Thyroid gland (tissue), 4 donors: ENCODE measurements around the gene C1orf159. TPM values are rescaled to one million over a fixed set of nuclear protein-coding genes. Genes with fewer than 3 reads are reported as not detected.
A peak's percentile ranks its signal among the peaks of the same experiment; 100 is the strongest.
"Not testable (repeated sequence)": the region's sequence is repeated elsewhere in the genome, so short reads cannot be mapped to it uniquely, and the experiment has no call there.

Experiments
- DNase-seq, 2 donors: peaks; one replicate each; pipeline ENCODE4 v3.0.0-alpha.2; 2019
- H3K27ac ChIP-seq, 3 donors: fragments of 200-600 bp; sonication (generic); 1 replicate in 2 of 3; 2 replicates in 1 of 3; pipeline ENCODE4 v1.5.1; 2016 to 2019; ENCODE audit warnings: mild to moderate bottlenecking in 1 of 3, moderate library complexity in 1 of 3
- H3K27me3 ChIP-seq: fragments of 200-600 bp; sonication (generic); one replicate; pipeline ENCODE4 v1.5.1; 2019
- H3K36me3 ChIP-seq, 2 donors: fragments of 200-600 bp; sonication (generic); one replicate each; pipeline ENCODE4 v1.5.1; 2016 to 2019
- H3K4me1 ChIP-seq, 2 donors: fragments of 200-600 bp; sonication (generic); one replicate each; pipeline ENCODE4 v1.5.1; 2017 to 2019
- H3K4me3 ChIP-seq, 3 donors: fragments of 200-600 bp; sonication (generic); replicated peaks in 1 of 3; 1 replicate in 2 of 3; 2 replicates in 1 of 3; pipeline ENCODE4 v1.5.1; 2016; ENCODE audit warnings: mild to moderate bottlenecking in 1 of 3
- H3K9me3 ChIP-seq: fragments of 200-600 bp; sonication (generic); one replicate; pipeline ENCODE4 v1.5.1; 2017
- POLR2A ChIP-seq, 2 donors: fragments of 450-650 bp; IDR thresholded peaks; one replicate each; pipeline ENCODE4 v1.6.1; 2017; ENCODE audit warnings: antibody characterized with exemption in 2 of 2, mild to moderate bottlenecking in 2 of 2, moderate library complexity in 1 of 2
- WGBS, 2 donors: methylation state at CpG; one replicate each; pipeline ENCODE4 v1.1.5; 2017; 5-methylcytosine and 5-hydroxymethylcytosine counted together
- intact Hi-C: fragments of 100-400 bp; cut with DNase I; formaldehyde crosslinking; loops from one replicate; pipeline ENCODE4 v1.15.1; 2023
- total RNA-seq, 4 donors: library from RNA; depleted of rRNA; stranded (reverse); fragments of >200 nt; gene quantifications; one replicate each; pipeline ENCODE4 v1.2.3, GENCODE V29; 2016
- TF ChIP-seq, protein P1 (sequence below), 6 experiments: fragments of 200-600 bp in 3 of 6; fragments of 450-650 bp in 3 of 6; sonication (generic) in 3 of 6; IDR thresholded peaks; one replicate each; pipeline ENCODE4 v1.5.1; 2016 to 2019; ENCODE audit warnings: antibody characterized with exemption in 6 of 6, mild to moderate bottlenecking in 2 of 6, inconsistent platforms in 1 of 6, moderate library complexity in 1 of 6

The C1orf159 gene
- total RNA-seq, 4 donors from 2014 or later, result 10.3 to 27.6 (median 19.6) TPM

DNA sequence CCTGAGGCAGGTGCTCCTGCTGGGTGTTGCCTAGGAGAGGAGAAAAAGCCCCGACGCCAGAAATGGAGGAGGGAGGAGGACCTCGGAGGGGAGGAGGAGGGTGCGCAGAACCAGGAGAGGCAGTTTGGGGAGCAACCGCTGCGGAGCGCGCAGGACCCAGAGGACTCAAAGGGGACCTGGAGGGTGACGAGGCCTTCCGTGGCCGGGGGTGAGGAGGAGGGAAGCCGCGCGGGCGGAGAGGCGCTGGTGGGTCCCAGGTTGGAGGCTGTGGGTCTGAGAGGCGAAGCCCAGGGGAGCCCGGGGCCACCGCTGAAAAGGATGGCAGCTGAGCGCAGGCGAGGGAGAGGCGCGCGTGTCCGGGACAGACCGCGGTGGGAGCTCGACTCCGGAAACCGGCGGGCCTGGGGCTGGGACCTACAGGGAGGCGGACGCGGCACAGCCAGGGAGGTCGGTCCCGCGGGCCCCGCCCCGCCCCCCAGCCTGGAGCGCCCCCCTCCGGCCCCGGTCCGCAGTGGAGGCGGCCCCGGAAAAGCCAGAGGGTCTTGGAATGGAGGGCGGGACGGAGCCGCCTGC lies 56.9 kb downstream of the C1orf159 start:
- Histone ChIP-seq H3K27ac (no peak overlapping the region), H3K27me3 (no peaks in the 10 kb centered on the region), H3K4me3 (peak overlapping the region in 2 of 3 donors; percentile 14 to 35), H3K4me1 (peaks cover 12 to 21% of the 10 kb centered on the region in 2 donors), H3K9me3 (no peaks in the 10 kb centered on the region), H3K36me3 (peaks cover under 1 to 1% of the 10 kb centered on the region in 2 donors)
- no peak for DNase-seq
- intact Hi-C loops, result no loop called here
- 0 to 3% methylated on average over 20 to 28 of the region's 48 CpGs for WGBS, 2 donors
- TF ChIP-seq, protein P1, sequence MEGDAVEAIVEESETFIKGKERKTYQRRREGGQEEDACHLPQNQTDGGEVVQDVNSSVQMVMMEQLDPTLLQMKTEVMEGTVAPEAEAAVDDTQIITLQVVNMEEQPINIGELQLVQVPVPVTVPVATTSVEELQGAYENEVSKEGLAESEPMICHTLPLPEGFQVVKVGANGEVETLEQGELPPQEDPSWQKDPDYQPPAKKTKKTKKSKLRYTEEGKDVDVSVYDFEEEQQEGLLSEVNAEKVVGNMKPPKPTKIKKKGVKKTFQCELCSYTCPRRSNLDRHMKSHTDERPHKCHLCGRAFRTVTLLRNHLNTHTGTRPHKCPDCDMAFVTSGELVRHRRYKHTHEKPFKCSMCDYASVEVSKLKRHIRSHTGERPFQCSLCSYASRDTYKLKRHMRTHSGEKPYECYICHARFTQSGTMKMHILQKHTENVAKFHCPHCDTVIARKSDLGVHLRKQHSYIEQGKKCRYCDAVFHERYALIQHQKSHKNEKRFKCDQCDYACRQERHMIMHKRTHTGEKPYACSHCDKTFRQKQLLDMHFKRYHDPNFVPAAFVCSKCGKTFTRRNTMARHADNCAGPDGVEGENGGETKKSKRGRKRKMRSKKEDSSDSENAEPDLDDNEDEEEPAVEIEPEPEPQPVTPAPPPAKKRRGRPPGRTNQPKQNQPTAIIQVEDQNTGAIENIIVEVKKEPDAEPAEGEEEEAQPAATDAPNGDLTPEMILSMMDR (IDR thresholded peaks at IDR 0.05), result peak in 1 of 6 experiments; percentile 28
- no peak for TF ChIP-seq POLR2A (IDR thresholded peaks at IDR 0.05)

DNA sequence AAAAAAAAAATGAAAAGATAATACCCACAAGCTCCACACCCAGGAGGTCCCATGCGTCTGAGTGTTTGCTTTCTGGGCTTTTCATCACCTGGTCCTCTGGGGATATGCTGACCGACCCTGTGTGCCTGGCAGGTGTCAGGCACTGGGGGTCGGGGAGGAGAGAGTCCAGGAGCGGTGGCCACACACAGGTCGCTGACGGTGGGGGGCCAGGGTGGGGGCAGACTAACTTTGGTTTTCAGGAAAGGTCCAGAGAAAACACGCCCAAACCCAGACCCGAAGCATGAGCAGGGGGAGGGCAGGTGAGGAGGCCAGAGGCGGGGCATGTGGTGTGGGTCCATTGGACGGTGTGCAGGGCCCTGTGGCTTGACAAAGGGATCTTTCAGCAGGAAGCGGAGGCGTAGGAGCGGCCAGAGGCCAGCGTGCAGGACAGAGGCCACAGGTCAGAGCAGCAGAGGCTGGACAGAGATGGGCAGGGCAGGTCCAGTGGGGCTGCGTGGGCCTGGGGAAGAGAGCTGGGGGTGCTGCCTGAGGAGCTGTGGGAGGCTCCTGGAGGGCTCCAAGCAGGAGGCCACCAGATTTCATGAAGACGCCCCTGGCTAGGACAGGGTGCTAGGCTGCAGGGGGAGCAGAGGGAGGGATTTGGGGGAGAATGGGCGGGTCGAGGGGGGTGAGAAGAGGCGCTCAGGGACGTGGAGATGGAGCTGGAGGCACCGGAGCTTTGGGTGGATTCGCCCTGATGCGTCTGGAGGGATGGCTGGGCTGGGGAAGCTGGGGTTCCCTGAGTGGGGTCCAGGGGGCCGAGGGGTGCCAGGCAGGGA lies 57.6 kb downstream of the C1orf159 start:
- Histone ChIP-seq H3K9me3 (no peaks in the 10 kb centered on the region), H3K4me3 (no peak overlapping the region), H3K27ac (no peak overlapping the region), H3K27me3 (no peaks in the 10 kb centered on the region), H3K4me1 (peaks cover 12 to 17% of the 10 kb centered on the region in 2 donors), H3K36me3 (peaks cover 5 to 8% of the 10 kb centered on the region in 2 donors)
- no peak for DNase-seq
- 19% methylated on average over 24 of the region's 24 CpGs for WGBS, 2 donors
- TF ChIP-seq, protein P1 (IDR thresholded peaks at IDR 0.05), result no peak
- TF ChIP-seq POLR2A (IDR thresholded peaks at IDR 0.05), result no peak
- intact Hi-C loops, result no loop called here

DNA sequence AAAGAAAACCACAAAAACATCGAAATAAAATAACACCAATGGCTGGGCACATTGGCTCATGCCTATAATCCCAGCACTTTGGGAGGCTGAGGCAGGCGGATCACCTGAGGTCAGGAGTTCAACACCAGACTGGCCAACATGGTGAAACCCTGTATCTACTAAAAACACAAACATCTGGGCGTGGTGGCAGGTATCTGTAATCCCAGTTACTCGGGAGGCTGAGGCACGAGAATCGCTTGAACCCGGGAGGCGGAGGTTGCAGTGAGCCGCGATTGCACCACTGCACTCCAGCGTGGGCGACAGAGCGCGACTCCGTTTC lies 58.2 kb downstream of the C1orf159 start:
- H3K36me3 ChIP-seq, result peaks cover 5 to 11% of the 10 kb centered on the region in 2 donors
- H3K4me3 ChIP-seq, H3K9me3 ChIP-seq, DNase-seq, H3K27me3 ChIP-seq, intact Hi-C loops, H3K27ac ChIP-seq: not testable (repeated sequence)
- WGBS, 2 donors, result 61 to 68% methylated on average over 15 of the region's 15 CpGs
- peaks cover 12 to 17% of the 10 kb centered on the region in 2 donors for H3K4me1 ChIP-seq

DNA sequence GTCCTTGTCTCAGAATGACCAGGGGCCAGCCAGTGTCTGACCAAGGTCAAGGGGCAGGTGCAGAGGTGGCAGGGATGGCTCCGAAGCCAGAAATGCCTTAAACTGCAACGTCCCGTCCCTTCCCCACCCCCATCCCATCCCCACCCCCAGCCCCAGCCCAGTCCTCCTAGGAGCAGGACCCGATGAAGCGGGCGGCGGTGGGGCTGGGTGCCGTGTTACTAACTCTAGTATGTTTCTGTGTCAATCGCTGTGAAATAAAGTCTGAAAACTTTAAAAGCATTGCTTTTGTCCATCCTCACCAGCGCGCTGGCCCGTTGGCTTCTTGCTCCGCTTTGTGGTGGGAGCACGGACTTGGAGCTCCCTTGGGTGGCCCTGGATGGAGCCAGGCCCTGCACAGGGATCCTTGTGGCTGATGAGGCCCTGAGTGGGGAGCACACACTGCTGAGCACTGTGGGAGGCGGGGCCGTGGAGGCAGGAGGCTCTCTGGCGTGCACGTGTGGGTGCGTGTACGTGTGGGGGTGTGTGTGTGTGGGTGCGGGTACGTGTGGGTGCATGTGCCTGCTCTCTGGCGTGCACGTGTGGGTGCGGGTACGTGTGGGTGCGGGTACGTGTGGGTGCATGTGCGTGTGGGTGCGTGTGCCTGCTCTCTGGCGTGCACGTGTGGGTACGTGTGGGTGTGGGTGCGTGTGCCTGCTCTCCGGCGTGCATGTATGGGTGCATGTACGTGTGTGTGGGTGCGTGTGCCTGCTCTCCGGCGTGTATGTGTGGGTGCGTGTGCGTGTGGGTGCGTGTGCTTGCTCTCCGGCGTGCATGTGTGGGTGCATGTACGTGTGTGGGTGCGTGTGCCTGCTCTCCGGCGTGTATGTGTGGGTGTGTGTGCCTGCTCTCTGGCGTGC lies 59.8 kb downstream of the C1orf159 start:
- H3K27ac ChIP-seq, result no peak overlapping the region
- TF ChIP-seq POLR2A (IDR thresholded peaks at IDR 0.05), result no peak
- TF ChIP-seq, protein P1 (IDR thresholded peaks at IDR 0.05), result no peak
- intact Hi-C loops, result no loop called here
- peaks cover 14 to 20% of the 10 kb centered on the region in 2 donors for H3K36me3 ChIP-seq
- H3K4me1 ChIP-seq, result peaks cover 12 to 17% of the 10 kb centered on the region in 2 donors
- 89 to 91% methylated on average over 48 to 50 of the region's 50 CpGs for WGBS, 2 donors
- DNase-seq, result no peak
- no peaks in the 10 kb centered on the region for H3K27me3 ChIP-seq
- no peaks in the 10 kb centered on the region for H3K9me3 ChIP-seq
- H3K4me3 ChIP-seq, result no peak overlapping the region

DNA sequence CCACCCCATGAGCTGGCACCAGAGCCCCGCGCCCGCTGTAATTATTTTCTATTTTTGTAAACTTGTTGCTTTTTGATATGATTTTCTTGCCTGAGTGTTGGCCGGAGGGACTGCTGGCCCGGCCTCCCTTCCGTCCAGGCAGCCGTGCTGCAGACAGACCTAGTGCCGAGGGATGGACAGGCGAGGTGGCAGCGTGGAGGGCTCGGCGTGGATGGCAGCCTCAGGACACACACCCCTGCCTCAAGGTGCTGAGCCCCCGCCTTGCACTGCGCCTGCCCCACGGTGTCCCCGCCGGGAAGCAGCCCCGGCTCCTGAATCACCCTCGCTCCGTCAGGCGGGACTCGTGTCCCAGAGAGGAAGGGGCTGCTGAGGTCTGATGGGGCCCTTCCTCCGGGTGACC lies 60.9 kb downstream of the C1orf159 start:
- Histone ChIP-seq H3K27me3 (no peaks in the 10 kb centered on the region), H3K4me1 (peaks cover 11 to 17% of the 10 kb centered on the region in 2 donors), H3K36me3 (peaks cover 21 to 31% of the 10 kb centered on the region in 2 donors), H3K9me3 (no peaks in the 10 kb centered on the region), H3K4me3 (no peak overlapping the region), H3K27ac (no peak overlapping the region)
- intact Hi-C loops, result no loop called here
- WGBS, 2 donors, result 90 to 91% methylated on average over 22 to 23 of the region's 23 CpGs
- TF ChIP-seq, protein P1 (IDR thresholded peaks at IDR 0.05), result no peak
- no peak for TF ChIP-seq POLR2A (IDR thresholded peaks at IDR 0.05)
- no peak for DNase-seq
